Lower leg skin (tissue), 3 donors: ENCODE measurements around the gene IRAK3.

Experiments used
- CTCF ChIP-seq, 3 donors: fragments of 450-650 bp; IDR thresholded peaks; one replicate each; pipeline ENCODE4 v1.5.1; 2016; ENCODE audit warnings: antibody characterized with exemption in 3 of 3, mild to moderate bottlenecking in 3 of 3, moderate library complexity in 2 of 3
- POLR2A ChIP-seq, 2 donors: fragments of 450-650 bp; IDR thresholded peaks; one replicate each; pipeline ENCODE4 v1.6.1; 2016 to 2017; ENCODE audit warnings: antibody characterized with exemption in 2 of 2, mild to moderate bottlenecking in 1 of 2, moderate library complexity in 1 of 2

GRCh38 chr12:66210840-66211239 is 21.8 kb downstream of the IRAK3 start:
- TF ChIP-seq CTCF (IDR thresholded peaks at IDR 0.05) = no peak
- TF ChIP-seq POLR2A (IDR thresholded peaks at IDR 0.05) = no peak
